WTC11 (cell line): ENCODE results near the gene ITCH. TPM values are rescaled to one million over a fixed set of nuclear protein-coding genes. Genes with fewer than 3 reads are reported as not detected.
"Not testable (repeated sequence)": the region's sequence is repeated elsewhere in the genome, so short reads cannot be mapped to it uniquely, and the experiment has no call there.

Experiments used
- ATAC-seq: fragments of 200-7000 bp; cut with Tn5 transposase; 2 replicates; pipeline ENCODE4 v1.10.0; 2021; ENCODE audit warnings: mild to moderate bottlenecking, moderate library complexity
- CTCF ChIA-PET: fragments of 300-600 bp; sonication (Branson Sonifier 250); formaldehyde crosslinking; loops from one replicate; lab custom pipeline; 2021; ENCODE audit warnings: antibody characterized with exemption; lab: Charles Lee
- POLR2A ChIA-PET: fragments of 350-600 bp; sonication (Branson Sonifier 250); formaldehyde crosslinking; loops from one replicate; lab custom pipeline; 2021; ENCODE audit warnings: antibody characterized with exemption; lab: Charles Lee
- DNase-seq: peaks from one replicate; pipeline ENCODE4 v3.0.0; 2021; ENCODE audit warnings: low spot score
- H3K27ac Mint-ChIP-seq: 2 replicates; pipeline ENCODE4 v1.8.0; 2021; ENCODE audit warnings: mixed read lengths
- H3K27me3 Mint-ChIP-seq: 2 replicates; pipeline ENCODE4 v1.8.0; 2021; ENCODE audit warnings: low read depth, mild to moderate bottlenecking, moderate library complexity, mixed read lengths
- H3K36me3 Mint-ChIP-seq: 2 replicates; pipeline ENCODE4 v1.8.0; 2021; ENCODE audit warnings: mixed read lengths
- H3K4me1 Mint-ChIP-seq: 2 replicates; pipeline ENCODE4 v1.8.0; 2022; ENCODE audit warnings: mixed read lengths
- H3K4me3 Mint-ChIP-seq: 2 replicates; pipeline ENCODE4 v1.8.0; 2021; ENCODE audit warnings: mild to moderate bottlenecking, moderate library complexity, mixed read lengths
- H3K9me3 Mint-ChIP-seq: 2 replicates; pipeline ENCODE4 v1.8.0; 2021; ENCODE audit warnings: mixed read lengths
- ARID4B ChIP-seq: sonication (generic); formaldehyde crosslinking; IDR thresholded peaks from 2 replicates; pipeline ENCODE4 v1.8.0; 2023; ENCODE audit warnings: missing genetic modification reagents, mild to moderate bottlenecking, borderline replicate concordance
- EMX1 ChIP-seq: fragments of 250-450 bp; sonication (Bioruptor Pico); IDR thresholded peaks from 2 replicates; pipeline ENCODE4 v1.8.0; 2021; ENCODE audit warnings: mild to moderate bottlenecking
- GRHL2 ChIP-seq: fragments of 250-450 bp; sonication (Bioruptor Pico); IDR thresholded peaks from 2 replicates; pipeline ENCODE4 v1.8.0; 2022; ENCODE audit warnings: mild to moderate bottlenecking, moderate library complexity; ENCODE audit not compliant: insufficient replicate concordance, severe bottlenecking
- HMGXB4 ChIP-seq: sonication (generic); formaldehyde crosslinking; IDR thresholded peaks from 2 replicates; pipeline ENCODE4 v1.8.1; 2023; ENCODE audit warnings: mild to moderate bottlenecking, moderate library complexity, missing genetic modification reagents
- IRF2 ChIP-seq: sonication (generic); formaldehyde crosslinking; IDR thresholded peaks from 2 replicates; pipeline ENCODE4 v1.8.0; 2022; ENCODE audit warnings: low read depth, missing genetic modification reagents, borderline replicate concordance
- JAZF1 ChIP-seq: fragments of 250-450 bp; sonication (Bioruptor Pico); IDR thresholded peaks from 2 replicates; pipeline ENCODE4 v1.9.0; 2021; ENCODE audit warnings: moderate library complexity, mild to moderate bottlenecking, inconsistent platforms
- MXD4 ChIP-seq: fragments of 250-450 bp; sonication (Bioruptor Pico); IDR thresholded peaks from 2 replicates; pipeline ENCODE4 v1.8.0; 2021; ENCODE audit warnings: mild to moderate bottlenecking, moderate library complexity, borderline replicate concordance
- NFYB ChIP-seq: sonication (generic); formaldehyde crosslinking; conservative IDR thresholded peaks from 2 replicates; pipeline ENCODE4 v1.8.0; 2022; ENCODE audit warnings: low read depth, missing genetic modification reagents
- PRRX2 ChIP-seq: fragments of 250-450 bp; sonication (Bioruptor Pico); IDR thresholded peaks from 2 replicates; pipeline ENCODE4 v1.8.0; 2021; ENCODE audit warnings: mild to moderate bottlenecking
- RELA ChIP-seq: sonication (generic); formaldehyde crosslinking; IDR thresholded peaks from 2 replicates; pipeline ENCODE4 v1.8.1; 2022; ENCODE audit warnings: missing genetic modification reagents, mild to moderate bottlenecking, borderline replicate concordance
- RORB ChIP-seq: fragments of 250-450 bp; sonication (Bioruptor Pico); IDR thresholded peaks from 2 replicates; pipeline ENCODE4 v1.9.0; 2021; ENCODE audit warnings: mild to moderate bottlenecking
- SMAD4 ChIP-seq: sonication (generic); formaldehyde crosslinking; IDR thresholded peaks from 2 replicates; pipeline ENCODE4 v1.8.0; 2022; ENCODE audit warnings: mild to moderate bottlenecking, missing genetic modification reagents
- SP1 ChIP-seq: sonication (generic); formaldehyde crosslinking; conservative IDR thresholded peaks from 2 replicates; pipeline ENCODE4 v1.8.1; 2022; ENCODE audit warnings: missing genetic modification reagents
- TP53 ChIP-seq: sonication (generic); formaldehyde crosslinking; IDR thresholded peaks from 2 replicates; pipeline ENCODE4 v1.8.1; 2023; ENCODE audit warnings: mild to moderate bottlenecking, missing genetic modification reagents
- ZMAT4 ChIP-seq: fragments of 250-450 bp; sonication (Bioruptor Pico); IDR thresholded peaks from 2 replicates; pipeline ENCODE4 v1.9.0; 2021; ENCODE audit warnings: mild to moderate bottlenecking
- ZNF121 ChIP-seq: sonication (generic); formaldehyde crosslinking; IDR thresholded peaks from 2 replicates; pipeline ENCODE4 v1.8.0; 2023; ENCODE audit warnings: missing genetic modification reagents
- ZNF219 ChIP-seq: sonication (generic); formaldehyde crosslinking; IDR thresholded peaks from 2 replicates; pipeline ENCODE4 v1.8.0; 2023; ENCODE audit warnings: missing genetic modification reagents, mild to moderate bottlenecking, borderline replicate concordance
- ZNF263 ChIP-seq: sonication (generic); formaldehyde crosslinking; IDR thresholded peaks from 2 replicates; pipeline ENCODE4 v1.8.1; 2022; ENCODE audit warnings: low read depth, mild to moderate bottlenecking, moderate library complexity, missing genetic modification reagents
- ZNF281 ChIP-seq: sonication (generic); formaldehyde crosslinking; IDR thresholded peaks from 2 replicates; pipeline ENCODE4 v1.8.0; 2023; ENCODE audit warnings: mild to moderate bottlenecking, missing genetic modification reagents
- ZNF396 ChIP-seq: fragments of 250-450 bp; sonication (Bioruptor Pico); IDR thresholded peaks from 2 replicates; pipeline ENCODE4 v1.8.0; 2021; ENCODE audit warnings: mild to moderate bottlenecking, moderate library complexity, borderline replicate concordance
- ZNF416 ChIP-seq: fragments of 250-450 bp; sonication (Bioruptor Pico); IDR thresholded peaks from 2 replicates; pipeline ENCODE4 v1.9.0; 2021; ENCODE audit warnings: mild to moderate bottlenecking, inconsistent platforms
- total RNA-seq: library from RNA; stranded (reverse); gene quantifications from 3 replicates; pipeline ENCODE4 v1.2.3, GENCODE V29; 2021

Gene ITCH
- total RNA-seq, 1 experiment from 2014 or later, result 35.8 TPM

- no peak for TF ChIP-seq SMAD4 (CRISPR knock-in tag)
These were observed 14.2 kb downstream of the ITCH start (continued) for GRCh38 chr20:34377072-34377847.

GRCh38 chr20:34382174-34382573 is 19.1 kb downstream of the ITCH start:
- TF ChIP-seq PRRX2 (CRISPR knock-in tag) (no peak), ZNF396 (CRISPR knock-in tag) (no peak), ZNF416 (CRISPR knock-in tag) (no peak)

GRCh38 chr20:34382877-34383455 is 19.9 kb downstream of the ITCH start:
- POLR2A ChIA-PET, H3K4me3 Mint-ChIP-seq, H3K27ac Mint-ChIP-seq, H3K9me3 Mint-ChIP-seq, ATAC-seq, DNase-seq, H3K27me3 Mint-ChIP-seq: not testable (repeated sequence)
- peak; percentile 67 for TF ChIP-seq ZNF121 (CRISPR knock-in tag)
- H3K36me3 Mint-ChIP-seq, result peaks cover 11% of the 10 kb centered on the region
- peaks cover 10% of the 10 kb centered on the region for H3K4me1 Mint-ChIP-seq
- CTCF ChIA-PET, result interaction anchor here (1.0 kb wide), 1 partner anchor 70 kb away, joined by 4 read pairs; no protein-coding TSS in a partner anchor

More at GRCh38 chr20:34382174-34382573, 19.1 kb downstream of the ITCH start:
- ATAC-seq (no peak), DNase-seq (no peak)
- peaks cover 10% of the 10 kb centered on the region for H3K4me1 Mint-ChIP-seq
- H3K27ac Mint-ChIP-seq, result no peak overlapping the region
- ChIA-PET POLR2A (interaction anchor here (0.6 kb wide), 1 partner anchor 23 kb away, joined by 3 read pairs; no protein-coding TSS in a partner anchor), CTCF (no interaction called here)
- peaks cover 11% of the 10 kb centered on the region for H3K36me3 Mint-ChIP-seq
- no peaks in the 10 kb centered on the region for H3K9me3 Mint-ChIP-seq
- no peak overlapping the region for H3K4me3 Mint-ChIP-seq
- no peaks in the 10 kb centered on the region for H3K27me3 Mint-ChIP-seq

GRCh38 chr20:34385464-34385863 is 22.4 kb downstream of the ITCH start:
- H3K27ac Mint-ChIP-seq, result 0 out of 2 replicates have a peak overlapping the region, but pooled peaks have one; percentile 12
- H3K4me1 Mint-ChIP-seq, result peaks cover 23% of the 10 kb centered on the region
- no peaks in the 10 kb centered on the region for H3K27me3 Mint-ChIP-seq
- peaks cover 9% of the 10 kb centered on the region; the same call in 1 of the 2 replicates for H3K36me3 Mint-ChIP-seq
- ChIA-PET POLR2A (no interaction called here), CTCF (interaction anchor here (0.8 to 4.5 kb wide), 3 partner anchors 62 to 73 kb away, joined by 3 to 36 read pairs (median 3); no protein-coding TSS in a partner anchor)
- no peak for DNase-seq
- ATAC-seq, result no peak
- H3K9me3 Mint-ChIP-seq, result no peaks in the 10 kb centered on the region
- no peak overlapping the region for H3K4me3 Mint-ChIP-seq
- TF ChIP-seq MXD4 (CRISPR knock-in tag) (no peak), ZNF219 (no peak), ZMAT4 (no peak), ZNF281 (no peak), ZNF263 (no peak), HMGXB4 (CRISPR knock-in tag) (no peak), GRHL2 (CRISPR knock-in tag) (no peak), RORB (CRISPR knock-in tag) (no peak), JAZF1 (CRISPR knock-in tag) (no peak), ARID4B (CRISPR knock-in tag) (no peak), RELA (no peak), NFYB (CRISPR knock-in tag) (no peak), TP53 (no peak), SP1 (CRISPR knock-in tag) (no peak), IRF2 (CRISPR knock-in tag) (no peak), EMX1 (CRISPR knock-in tag) (no peak)
